GM12878 (cell line): ENCODE data around the gene CACNA1B. TPM values are rescaled to one million over a fixed set of nuclear protein-coding genes. Genes with fewer than 3 reads are reported as not detected.

Experiments
- ATF3 ChIP-seq: IDR thresholded peaks from 2 replicates; pipeline ENCODE4 v1.6.1; 2011; ENCODE audit warnings: low read depth, mild to moderate bottlenecking, low read length, moderate library complexity, borderline replicate concordance; ENCODE audit errors: extremely low read depth
- BCL3 ChIP-seq: IDR thresholded peaks from 2 replicates; pipeline ENCODE4 v1.6.1; 2011; ENCODE audit warnings: borderline replicate concordance, low read depth, mild to moderate bottlenecking, moderate library complexity, low read length; ENCODE audit not compliant: insufficient read depth, poor library complexity, severe bottlenecking
- CBX3 ChIP-seq: fragments of 200-600 bp; sonication (generic); IDR thresholded peaks from 2 replicates; pipeline ENCODE4 v1.6.1; 2016; ENCODE audit warnings: low read depth, borderline replicate concordance
- CREB1 ChIP-seq: IDR thresholded peaks from 2 replicates; pipeline ENCODE4 v1.6.1; 2012; ENCODE audit warnings: low read depth, mild to moderate bottlenecking, inconsistent platforms
- CUX1 ChIP-seq: IDR thresholded peaks from 2 replicates; pipeline ENCODE4 v1.6.1; 2012; ENCODE audit warnings: improper control_type of control experiment, low read depth, low read length; ENCODE audit not compliant: insufficient replicate concordance
- GABPA ChIP-seq: IDR thresholded peaks from 2 replicates; pipeline ENCODE4 v1.6.1; 2014; ENCODE audit warnings: antibody characterized with exemption, low read depth, mild to moderate bottlenecking, inconsistent platforms
- MLLT1 ChIP-seq: fragments of 450-650 bp; IDR thresholded peaks from 2 replicates; pipeline ENCODE4 v1.6.1; 2016; ENCODE audit warnings: mild to moderate bottlenecking
- RCOR1 ChIP-seq: conservative IDR thresholded peaks from 2 replicates; pipeline ENCODE4 v1.6.1; 2012; ENCODE audit warnings: low read depth, low read length, improper control_type of control experiment
- RELA ChIP-seq: fragments of 450-650 bp; IDR thresholded peaks from 2 replicates; pipeline ENCODE4 v1.8.0; 2014; ENCODE audit warnings: borderline replicate concordance; ENCODE audit not compliant: partially characterized antibody
- SREBF1 ChIP-seq: IDR thresholded peaks from 2 replicates; pipeline ENCODE4 v1.6.1; 2012; ENCODE audit warnings: mild to moderate bottlenecking, low read length
- STAT1 ChIP-seq: fragments of 450-650 bp; conservative IDR thresholded peaks from 2 replicates; pipeline ENCODE4 v1.6.1; 2014; ENCODE audit warnings: antibody characterized with exemption, mild to moderate bottlenecking
- TBL1XR1 ChIP-seq: IDR thresholded peaks from 2 replicates; pipeline ENCODE4 v1.6.1; 2012; ENCODE audit warnings: low read depth, low read length, improper control_type of control experiment
- polyA plus RNA-seq, 11 experiments: library from polyadenylated mRNA; depleted of rRNA in 4 of 11; unstranded in 6 of 11; stranded (reverse) in 5 of 11; fragments of >200 nt; fragmentation: Nextera tagmentation in 4 of 11; fragmentation: Illumina TruSeq in 1 of 11; extraction: Ambion mirVana in 4 of 11; extraction: Trizol in 1 of 11; gene quantifications; 1 replicate in 1 of 11; 2 replicates in 10 of 11; pipeline versions ENCODE4 v1.2.1 to v1.2.3, GENCODE V29; 2011 to 2016; ENCODE audit warnings: inconsistent platforms in 2 of 11, missing spikeins in 2 of 11, low read depth in 1 of 11
- total RNA-seq, 4 experiments: library from RNA; depleted of rRNA in 3 of 4; stranded (reverse); fragments of >200 nt in 3 of 4; fragmentation: Illumina TruSeq in 1 of 4; extraction: Trizol in 1 of 4; gene quantifications; 2 replicates each; pipeline versions ENCODE4 v1.2.1 to v1.2.3, GENCODE V29; 2013 to 2021

Gene CACNA1B
- total and polyA plus RNA-seq, 10 of the 15 experiments (the other 5 are each of a cell fraction or from before 2014, with no cell fraction given): 0.01 to 0.03 (median 0.01) TPM; not detected in 7

GRCh38 chr9:138003485-138004190 lies 126.1 kb downstream of the CACNA1B start (continued):
- no peak for TF ChIP-seq MLLT1
- TF ChIP-seq RCOR1: no peak
- TF ChIP-seq CREB1: no peak
- TF ChIP-seq TBL1XR1: no peak
- TF ChIP-seq CUX1: no peak
- TF ChIP-seq GABPA: no peak
- no peak for TF ChIP-seq RELA
- TF ChIP-seq CBX3: no peak
- TF ChIP-seq ATF3: no peak
- no peak for TF ChIP-seq STAT1
- TF ChIP-seq BCL3: no peak
- no peak for TF ChIP-seq SREBF1
